Activated B cell treated with CpG ODN at 0.5 μM for 24 hours (primary cell): Measurements from ENCODE around the gene GRK2. TPM values are rescaled to one million over a fixed set of nuclear protein-coding genes. Genes with fewer than 3 reads are reported as not detected.

ENCODE experiments used
- ATAC-seq: fragments of 200-7000 bp; cut with Tn5 transposase; one replicate; pipeline ENCODE4 v1.10.0; 2021; ENCODE audit warnings: low read depth, mild to moderate bottlenecking, moderate library complexity
- CTCF ChIA-PET: fragments of 350-600 bp; sonication (Branson Sonifier 250); formaldehyde crosslinking; loops from one replicate; lab custom pipeline; 2021; ENCODE audit warnings: antibody characterized with exemption; lab: Charles Lee
- POLR2A ChIA-PET: fragments of 350-600 bp; sonication (Branson Sonifier 250); formaldehyde crosslinking; loops from one replicate; lab custom pipeline; 2021; ENCODE audit warnings: antibody characterized with exemption; lab: Charles Lee
- DNase-seq: peaks from one replicate; pipeline ENCODE4 v3.0.0; 2022
- H3K27ac Mint-ChIP-seq: one replicate; pipeline ENCODE4 v1.8.0; 2020; ENCODE audit warnings: mixed read lengths
- H3K27me3 Mint-ChIP-seq: one replicate; pipeline ENCODE4 v1.8.0; 2021; ENCODE audit warnings: mixed read lengths
- H3K36me3 Mint-ChIP-seq: one replicate; pipeline ENCODE4 v1.8.0; 2021; ENCODE audit warnings: low read depth, mixed read lengths
- H3K4me1 Mint-ChIP-seq: one replicate; pipeline ENCODE4 v1.8.0; 2021; ENCODE audit warnings: mixed read lengths
- H3K4me3 Mint-ChIP-seq: one replicate; pipeline ENCODE4 v1.8.0; 2020; ENCODE audit warnings: mild to moderate bottlenecking, mixed read lengths
- H3K9me3 Mint-ChIP-seq: one replicate; pipeline ENCODE4 v1.8.0; 2020; ENCODE audit warnings: mixed read lengths
- intact Hi-C: fragments of 100-400 bp; cut with micrococcal nuclease; formaldehyde crosslinking; loops from one replicate; pipeline ENCODE4 v1.15.1; 2024
- total RNA-seq: library from RNA; stranded (reverse); gene quantifications from 2 replicates; pipeline ENCODE4 v1.2.3, GENCODE V29; 2022
- TF ChIP-seq, protein P1 (sequence below): fragments of 200-600 bp; IDR thresholded peaks from one replicate; pipeline ENCODE4 v1.8.0; 2022; ENCODE audit warnings: antibody characterized with exemption, mild to moderate bottlenecking

Gene GRK2
- total RNA-seq, 1 donor from 2014 or later = 175 TPM

DNA sequence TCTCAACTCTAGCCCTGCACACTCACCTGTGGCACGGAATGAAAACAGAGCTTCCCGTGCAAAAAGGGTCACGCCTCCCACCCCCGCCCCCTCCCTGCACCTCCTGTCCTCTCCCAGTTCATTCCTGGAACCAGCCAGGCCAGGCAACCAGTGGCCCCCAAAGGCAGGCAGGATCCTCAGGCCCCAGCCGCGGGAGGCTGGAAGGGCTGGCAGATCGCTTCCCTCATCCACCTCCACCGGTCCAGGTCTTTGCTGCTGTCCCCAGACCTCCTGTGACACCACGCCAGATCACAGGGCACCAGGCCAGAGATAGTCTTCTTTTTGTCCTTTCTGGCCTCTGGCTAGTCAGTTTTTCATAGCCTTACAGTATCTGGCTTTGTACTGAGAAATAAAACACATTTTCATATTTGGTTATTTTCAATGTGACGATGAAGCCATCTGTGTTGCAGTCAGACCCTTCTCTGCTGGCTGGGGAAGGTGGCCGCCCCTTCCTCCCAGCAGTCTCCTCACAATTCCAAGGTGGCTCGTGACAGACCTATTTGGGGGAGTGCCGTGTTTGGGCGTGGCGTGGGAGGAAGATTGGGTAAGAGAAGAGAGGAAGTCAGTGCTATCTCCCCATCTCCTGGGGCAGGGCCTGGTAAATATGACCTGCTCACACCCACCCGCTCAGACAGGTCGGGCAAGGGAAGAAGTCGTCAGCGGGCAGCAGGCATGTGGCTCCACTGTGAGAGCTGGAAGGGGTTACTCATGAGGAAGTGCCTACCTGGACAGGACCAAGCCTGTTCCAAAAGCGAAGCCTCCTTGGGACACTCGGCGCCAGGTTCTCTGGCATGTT, 46.1 kb downstream of the GRK2 start:
- Mint-ChIP-seq H3K4me3 (no peak overlapping the region), H3K27me3 (no peaks in the 10 kb centered on the region)
- no peak for ATAC-seq

GRCh38 chr11:67313125-67313890, 47.0 kb downstream of the GRK2 start:
- Mint-ChIP-seq H3K9me3 (no peaks in the 10 kb centered on the region), H3K27ac (no peak overlapping the region), H3K36me3 (peaks cover 4% of the 10 kb centered on the region), H3K4me3 (no peak overlapping the region), H3K4me1 (peaks cover 15% of the 10 kb centered on the region), H3K27me3 (no peaks in the 10 kb centered on the region)
- DNase-seq = no peak
- ATAC-seq = no peak
- CTCF ChIA-PET = interaction anchor here (1.0 to 3.1 kb wide), 3 partner anchors 47 to 69 kb away, joined by 3 to 21 read pairs (median 5); no protein-coding TSS in a partner anchor
- POLR2A ChIA-PET = interaction anchor here (1.4 to 5.1 kb wide), 2 partner anchors 24 to 47 kb away, joined by 3 to 85 read pairs; partner anchors contain the start of genes ANKRD13D and GRK2
- TF ChIP-seq, protein P1, sequence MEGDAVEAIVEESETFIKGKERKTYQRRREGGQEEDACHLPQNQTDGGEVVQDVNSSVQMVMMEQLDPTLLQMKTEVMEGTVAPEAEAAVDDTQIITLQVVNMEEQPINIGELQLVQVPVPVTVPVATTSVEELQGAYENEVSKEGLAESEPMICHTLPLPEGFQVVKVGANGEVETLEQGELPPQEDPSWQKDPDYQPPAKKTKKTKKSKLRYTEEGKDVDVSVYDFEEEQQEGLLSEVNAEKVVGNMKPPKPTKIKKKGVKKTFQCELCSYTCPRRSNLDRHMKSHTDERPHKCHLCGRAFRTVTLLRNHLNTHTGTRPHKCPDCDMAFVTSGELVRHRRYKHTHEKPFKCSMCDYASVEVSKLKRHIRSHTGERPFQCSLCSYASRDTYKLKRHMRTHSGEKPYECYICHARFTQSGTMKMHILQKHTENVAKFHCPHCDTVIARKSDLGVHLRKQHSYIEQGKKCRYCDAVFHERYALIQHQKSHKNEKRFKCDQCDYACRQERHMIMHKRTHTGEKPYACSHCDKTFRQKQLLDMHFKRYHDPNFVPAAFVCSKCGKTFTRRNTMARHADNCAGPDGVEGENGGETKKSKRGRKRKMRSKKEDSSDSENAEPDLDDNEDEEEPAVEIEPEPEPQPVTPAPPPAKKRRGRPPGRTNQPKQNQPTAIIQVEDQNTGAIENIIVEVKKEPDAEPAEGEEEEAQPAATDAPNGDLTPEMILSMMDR = no peak
- intact Hi-C loops = no loop called here

More for the DNA sequence above, 46.1 kb downstream of the GRK2 start:
- intact Hi-C loops = no loop called here
- ChIA-PET POLR2A (interaction anchor here (1.4 kb wide), 1 partner anchor 23 kb away, joined by 3 read pairs; the partner anchor contains the start of gene ANKRD13D), CTCF (no interaction called here)
- DNase-seq = no peak
- Mint-ChIP-seq H3K4me1 (peaks cover 11% of the 10 kb centered on the region), H3K27ac (peak overlapping the region; percentile 72), H3K9me3 (no peaks in the 10 kb centered on the region), H3K36me3 (peaks cover under 1% of the 10 kb centered on the region)
- TF ChIP-seq, protein P1 = no peak

DNA sequence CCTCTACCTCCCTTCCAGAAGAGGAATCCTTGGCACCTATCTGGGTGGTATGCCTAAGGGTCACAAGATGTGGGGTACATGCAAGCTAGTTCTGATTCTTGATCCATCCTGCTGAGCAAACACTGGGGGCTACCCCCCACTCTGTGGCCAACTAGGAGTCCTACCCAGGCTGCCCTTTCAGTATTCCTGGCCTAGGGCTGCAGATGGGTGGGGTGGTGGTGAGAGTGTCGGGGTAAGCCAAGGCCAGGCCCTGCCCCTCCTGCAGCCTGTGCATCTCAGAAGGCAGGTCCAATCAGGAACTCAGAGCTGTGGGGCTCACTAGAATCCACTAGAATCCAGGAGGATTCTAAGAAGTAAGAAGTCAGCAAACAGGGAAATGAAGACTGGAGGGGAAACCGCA, 47.9 kb downstream of the GRK2 start:
- H3K36me3 Mint-ChIP-seq = peaks cover 4% of the 10 kb centered on the region
- ChIA-PET POLR2A (interaction anchor here (0.6 to 5.1 kb wide), 4 partner anchors 25 to 56 kb away, joined by 3 to 85 read pairs (median 10); partner anchors contain the start of genes ANKRD13D and GRK2), CTCF (interaction anchor here (1.0 to 3.1 kb wide), 4 partner anchors 37 to 68 kb away, joined by 3 to 21 read pairs (median 4); no protein-coding TSS in a partner anchor)
- TF ChIP-seq, protein P1 = no peak
- ATAC-seq (no peak), DNase-seq (no peak)
- H3K9me3 Mint-ChIP-seq = no peaks in the 10 kb centered on the region
- H3K4me3 Mint-ChIP-seq = no peak overlapping the region
- H3K27me3 Mint-ChIP-seq = no peaks in the 10 kb centered on the region
- no peak overlapping the region for H3K27ac Mint-ChIP-seq
- intact Hi-C loops = no loop called here
- H3K4me1 Mint-ChIP-seq = peaks cover 22% of the 10 kb centered on the region

GRCh38 chr11:67315325-67315909, 49.1 kb downstream of the GRK2 start:
- H3K9me3 Mint-ChIP-seq = no peaks in the 10 kb centered on the region
- POLR2A ChIA-PET = interaction anchor here (1.0 to 5.3 kb wide), 5 partner anchors 27 to 57 kb away, joined by 3 to 85 read pairs (median 53); partner anchors contain the start of genes ANKRD13D, GRK2 and POLD4
- H3K36me3 Mint-ChIP-seq = peaks cover 4% of the 10 kb centered on the region
- H3K4me1 Mint-ChIP-seq = peaks cover 25% of the 10 kb centered on the region
- intact Hi-C loops = no loop called here
- H3K27me3 Mint-ChIP-seq = no peaks in the 10 kb centered on the region
- ATAC-seq = no peak
- no peak for DNase-seq
- H3K27ac Mint-ChIP-seq = peak overlapping the region; percentile 18
- CTCF ChIA-PET = interaction anchor here (0.8 to 3.1 kb wide), 5 partner anchors 38 to 136 kb away, joined by 3 to 21 read pairs (median 3); no protein-coding TSS in a partner anchor
- H3K4me3 Mint-ChIP-seq = peak overlapping the region; percentile 57
- TF ChIP-seq, protein P1 = no peak
